ENCODE results near the gene DAB1.
"Not testable (repeated sequence)": the region's sequence is repeated elsewhere in the genome, so short reads cannot be mapped to it uniquely, and the experiment has no call there.

The DAB1 gene

DNA sequence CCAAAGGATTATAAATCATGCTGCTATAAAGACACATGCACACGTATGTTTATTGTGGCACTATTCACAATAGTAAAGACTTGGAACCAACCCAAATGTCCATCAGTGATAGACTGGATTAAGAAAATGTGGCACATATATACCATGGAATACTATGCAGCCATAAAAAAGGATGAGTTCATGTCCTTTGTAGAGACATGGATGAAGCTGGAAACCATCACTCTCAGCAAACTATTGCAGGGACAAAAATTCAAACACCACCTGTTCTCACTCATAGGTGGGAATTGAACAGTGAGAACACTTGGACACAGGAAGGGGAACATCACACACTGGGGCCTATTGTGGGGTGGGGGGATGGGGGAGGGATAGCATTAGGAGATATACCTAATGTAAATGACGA lies 203.0 kb downstream of the DAB1 start:
- not testable (repeated sequence) for DNase-seq (ENCODE audit: low spot score)

DNA sequence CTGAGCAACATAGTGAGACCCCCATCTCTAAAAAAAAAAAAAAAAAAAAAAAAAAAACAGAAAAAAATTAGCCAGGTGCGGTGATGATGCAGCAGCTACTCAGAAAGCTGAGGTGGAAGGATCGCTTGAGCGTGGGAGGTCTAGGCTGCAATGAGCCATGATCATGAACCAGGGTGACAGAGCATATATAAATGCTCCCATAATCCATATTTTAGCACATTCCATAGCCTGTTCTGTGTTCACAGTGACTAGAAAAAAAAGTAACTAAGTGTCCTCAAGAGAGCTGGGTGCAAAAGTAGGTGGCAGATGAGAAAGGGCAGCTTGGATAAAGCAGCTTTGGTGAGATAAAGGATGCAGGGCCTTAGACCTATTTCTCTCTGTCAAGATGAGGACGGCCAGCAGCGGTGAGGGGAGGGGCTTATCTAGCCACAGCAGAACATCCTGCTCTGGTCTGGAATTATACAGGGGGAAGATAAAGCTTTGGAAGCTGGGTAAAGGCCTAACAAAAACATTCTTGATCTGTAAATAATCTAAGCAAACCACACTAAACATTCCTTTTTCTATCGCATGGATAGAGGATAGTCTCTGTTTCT lies 205.3 kb downstream of the DAB1 start:
- no peak for DNase-seq (ENCODE audit: low spot score)

DNA sequence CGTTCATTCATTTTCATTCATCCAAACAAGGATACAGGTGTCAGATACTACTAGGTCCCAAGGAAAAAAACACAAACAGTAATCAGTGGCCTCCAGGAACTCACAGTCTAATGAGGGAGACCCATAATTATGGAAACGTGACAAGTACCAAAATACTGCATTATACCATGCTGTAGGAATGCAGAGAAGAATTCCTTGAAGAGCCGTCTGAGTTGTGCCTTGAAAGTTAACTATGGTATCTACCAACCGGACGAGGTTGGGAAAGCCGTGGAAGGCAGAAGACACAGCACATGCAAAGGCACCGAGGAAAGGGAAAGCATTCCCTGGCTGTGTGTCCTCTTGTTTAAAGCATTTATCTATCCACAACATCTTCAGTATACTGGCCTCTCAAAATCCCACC lies 206.0 kb downstream of the DAB1 start:
- DNase-seq (ENCODE audit: low spot score), result no peak

DNA sequence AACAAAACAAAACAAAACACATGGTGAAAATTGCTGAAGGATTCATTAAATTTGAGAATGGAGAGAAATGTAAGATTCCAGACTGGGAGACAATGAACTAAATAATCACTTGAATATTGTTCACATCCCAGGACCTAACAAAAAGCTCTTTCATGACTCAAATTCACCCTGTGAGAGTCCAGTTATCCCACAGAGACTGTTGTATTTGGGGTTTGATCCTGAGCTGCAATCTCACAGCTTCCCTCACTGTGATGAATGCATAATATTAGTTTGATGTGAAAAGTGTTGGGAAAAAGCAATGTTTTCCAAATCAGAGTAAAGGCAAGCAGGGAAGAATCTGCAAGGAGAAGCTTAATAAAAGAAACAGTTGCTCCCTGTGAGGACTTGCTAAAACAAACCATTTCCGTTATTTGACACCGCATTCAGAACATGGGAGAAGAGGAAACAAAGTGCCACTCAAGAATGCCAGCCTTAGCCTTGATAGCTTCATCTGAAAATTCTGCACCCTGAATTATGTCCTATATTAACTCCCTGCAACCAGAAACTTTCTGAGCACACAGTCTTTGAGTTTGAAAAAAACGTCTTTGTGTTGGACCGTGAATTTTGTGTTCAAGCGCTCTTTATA lies 208.8 kb downstream of the DAB1 start:
- no peak for DNase-seq (ENCODE audit: low spot score)

DNA sequence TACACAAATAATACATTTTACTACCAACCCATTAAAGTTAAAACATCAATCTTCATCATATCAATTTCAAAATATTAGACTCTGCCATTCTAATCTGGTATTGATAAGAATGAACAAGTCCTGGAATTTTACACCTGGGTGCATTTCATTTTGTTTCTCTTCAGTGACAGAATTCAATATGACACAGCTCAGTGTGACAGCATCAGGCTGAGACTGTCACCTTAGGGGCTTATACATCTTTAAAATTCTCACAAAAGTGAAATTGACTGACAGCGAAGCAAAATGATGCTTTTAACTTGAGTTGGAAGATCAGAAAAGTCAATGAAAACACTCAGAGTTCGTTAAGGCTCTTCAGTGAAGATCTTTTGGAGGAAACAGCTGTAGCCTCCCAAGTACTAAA lies 213.0 kb downstream of the DAB1 start:
- DNase-seq (ENCODE audit: low spot score), result no peak

DNA sequence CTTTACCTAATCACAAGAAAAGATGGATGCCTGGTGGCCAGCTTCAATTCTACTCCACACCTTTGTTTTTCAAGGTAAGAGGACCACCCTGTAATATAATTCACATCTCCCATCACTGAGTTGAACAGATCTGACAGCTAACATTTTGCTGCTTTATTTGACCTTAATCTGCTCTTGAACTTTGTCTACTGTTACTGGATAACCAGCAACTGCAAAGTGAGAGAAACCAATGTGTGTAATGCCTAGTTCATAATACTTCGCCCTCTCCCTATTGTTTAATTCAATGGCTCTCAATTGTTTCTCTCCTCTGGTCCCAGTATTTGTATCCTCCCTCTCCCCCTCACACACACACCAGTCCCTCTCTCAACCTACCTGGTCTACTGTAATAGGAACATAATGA lies 214.4 kb downstream of the DAB1 start:
- no peak for DNase-seq (ENCODE audit: low spot score)

DNA sequence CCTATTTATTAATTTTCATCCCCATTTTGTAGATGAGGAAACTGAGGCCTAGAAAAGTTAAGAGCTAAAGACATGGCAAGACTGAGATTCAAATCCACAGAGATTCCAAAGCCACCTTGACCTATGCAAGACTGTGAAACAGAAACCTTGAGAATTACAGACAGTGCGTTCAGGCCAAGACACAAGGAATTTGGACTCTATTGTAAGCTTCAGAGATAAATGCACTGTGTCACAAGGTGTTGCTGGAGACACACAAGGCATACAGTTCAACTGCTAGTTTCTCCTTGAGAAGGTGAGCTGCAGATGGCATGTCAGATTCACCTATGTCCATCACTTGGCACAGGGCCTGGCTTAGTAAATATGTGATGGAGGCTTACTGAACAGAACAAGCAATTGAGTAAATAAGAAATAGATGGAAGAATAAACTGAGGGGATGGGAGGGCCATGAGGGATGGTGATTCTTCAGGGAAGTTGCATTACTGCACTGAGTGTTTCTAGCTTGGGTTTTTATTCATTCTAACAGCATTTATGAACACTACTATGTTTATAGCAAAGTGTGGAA lies 215.0 kb downstream of the DAB1 start:
- no peak for DNase-seq (ENCODE audit: low spot score)

DNA sequence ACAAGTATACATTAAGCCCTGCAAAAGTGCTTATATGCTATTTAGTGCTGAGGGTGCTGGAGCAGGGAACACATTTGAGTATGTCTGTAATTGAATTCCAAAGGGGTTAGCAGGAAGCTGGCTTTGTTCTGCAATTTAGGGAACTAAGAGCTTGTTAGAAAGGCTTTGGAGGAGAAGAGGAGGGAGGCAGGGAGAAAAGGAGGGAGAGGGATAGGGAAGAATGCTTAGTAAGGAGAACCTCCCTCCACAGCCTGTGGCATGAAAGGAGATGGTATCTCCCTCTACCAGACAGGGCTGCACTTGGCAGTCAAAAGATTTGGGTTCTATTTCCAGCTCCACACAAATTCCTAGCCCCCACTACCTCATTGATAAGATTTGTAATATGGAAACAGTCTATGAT lies 217.8 kb downstream of the DAB1 start:
- no peak for DNase-seq (ENCODE audit: low spot score)

DNA sequence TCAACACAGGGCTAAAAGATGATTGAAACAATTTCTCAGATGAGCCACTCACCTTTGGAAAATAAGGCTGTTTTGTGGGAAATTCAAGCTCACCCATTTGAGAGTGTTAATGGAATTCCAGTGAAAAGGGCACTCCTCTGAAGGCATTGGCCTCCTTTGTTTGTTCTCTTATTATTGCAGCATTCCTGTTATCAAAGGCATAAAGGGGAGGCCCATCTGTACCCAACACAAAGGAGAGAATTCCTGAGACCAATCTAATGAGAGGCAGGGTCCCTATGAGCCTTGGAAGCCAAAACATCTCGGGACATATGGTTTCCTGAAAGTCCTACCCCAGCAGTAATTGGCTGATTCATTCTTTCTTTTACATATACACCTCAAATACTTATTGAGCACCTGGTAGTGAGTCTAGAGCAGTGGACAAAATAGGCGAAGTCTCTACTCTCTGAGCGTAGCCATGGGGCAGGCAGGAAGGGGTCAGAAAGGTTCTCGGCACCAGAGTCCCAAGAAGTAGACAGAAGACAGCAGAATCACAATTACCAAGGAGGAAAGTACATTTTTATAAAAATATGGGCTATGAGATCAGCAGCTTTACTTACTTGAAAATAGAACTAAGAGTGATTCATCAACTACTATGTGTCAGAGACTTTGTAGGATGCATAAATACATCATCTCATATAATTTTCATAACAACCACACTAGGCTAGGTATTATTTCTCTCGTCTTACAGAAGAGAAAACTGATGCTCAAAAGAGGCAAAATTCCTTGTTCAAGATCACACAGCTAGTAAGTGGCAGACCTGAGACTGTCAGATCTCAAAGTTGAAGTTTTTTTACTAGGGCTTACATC lies 218.7 kb downstream of the DAB1 start:
- DNase-seq (ENCODE audit: low spot score), result no peak

DNA sequence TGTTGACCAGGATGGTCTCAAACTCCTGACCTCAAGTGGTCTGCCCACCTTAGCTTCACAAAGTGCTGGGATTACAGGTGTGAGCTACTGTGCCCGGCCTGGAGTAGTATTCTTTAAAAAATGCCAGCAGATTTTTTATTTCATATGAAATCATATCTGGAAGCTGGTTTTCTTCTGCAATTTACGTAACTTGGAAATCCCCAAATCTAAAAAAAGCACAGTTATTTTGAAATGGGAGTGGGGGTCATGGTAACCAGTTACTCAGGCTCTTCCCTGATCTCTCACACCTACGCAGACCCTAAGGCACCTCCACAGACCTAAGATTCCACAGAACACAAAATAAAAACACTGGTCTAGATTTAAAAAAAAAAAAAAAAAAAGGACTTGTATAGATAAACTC lies 219.8 kb downstream of the DAB1 start:
- no peak for DNase-seq (ENCODE audit: low spot score)

DNA sequence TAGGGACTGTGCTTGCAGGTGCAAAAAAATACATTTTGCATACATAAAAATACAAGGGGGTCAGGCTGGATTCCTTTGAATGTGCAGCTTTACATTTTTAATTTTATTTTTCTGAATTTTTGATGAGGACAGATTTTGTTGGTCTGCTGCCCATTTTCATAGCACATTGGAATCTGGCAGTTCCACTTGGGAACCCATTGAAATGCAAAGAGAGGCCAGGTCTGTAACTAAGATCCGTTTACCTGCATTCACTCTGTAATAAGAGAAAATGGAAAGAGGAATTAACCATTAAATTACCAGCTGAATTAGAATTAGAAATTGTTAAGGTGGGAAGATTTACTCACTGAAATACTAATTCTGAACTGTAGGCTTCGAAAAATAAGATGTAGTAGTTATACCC lies 221.6 kb downstream of the DAB1 start:
- DNase-seq (ENCODE audit: low spot score), result no peak

DNA sequence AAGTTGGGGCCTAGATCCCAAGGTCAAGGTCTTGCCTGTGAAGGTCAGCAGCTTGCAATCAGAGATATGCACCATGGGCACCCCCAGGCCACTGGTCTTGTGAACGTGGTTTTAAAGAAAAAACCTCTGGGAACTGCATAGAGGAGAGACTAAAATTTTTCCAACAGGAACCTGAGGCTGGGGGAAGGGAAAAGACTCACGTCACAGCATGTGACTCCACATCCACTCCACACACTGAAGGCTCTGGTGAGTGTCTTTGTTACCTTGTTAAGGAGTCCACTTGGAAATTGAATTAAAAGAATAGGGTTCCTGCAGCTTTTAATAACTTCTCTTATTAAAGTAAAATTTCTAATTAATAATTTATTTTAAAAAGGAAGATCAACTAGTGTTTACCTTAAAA lies 224.9 kb downstream of the DAB1 start:
- no peak for DNase-seq (ENCODE audit: low spot score)

DNA sequence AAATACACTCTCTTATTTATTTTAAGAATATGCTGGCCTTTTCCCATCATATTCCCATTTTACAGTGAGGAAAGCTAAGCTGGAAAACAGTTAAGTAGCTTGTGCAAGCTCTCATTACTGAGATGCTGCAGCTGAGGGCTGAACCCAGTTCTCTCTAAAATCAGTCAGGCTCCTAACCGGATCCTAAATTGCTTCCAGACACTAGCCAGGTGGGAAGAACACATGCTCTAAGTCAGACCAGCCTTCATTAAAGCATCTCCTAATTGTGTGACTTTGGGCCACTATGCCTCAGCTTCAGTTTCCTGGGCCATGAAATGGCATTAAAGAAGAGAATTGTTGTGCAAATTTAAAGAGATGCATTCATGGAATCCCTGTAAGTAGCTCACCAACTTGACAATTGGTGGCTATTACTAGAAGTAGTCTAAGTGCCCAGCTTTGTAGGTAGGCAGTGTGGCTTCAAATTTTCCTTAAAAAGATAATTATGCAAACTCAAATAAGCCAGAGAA lies 228.4 kb downstream of the DAB1 start:
- no peak for DNase-seq (ENCODE audit: low spot score)

DNA sequence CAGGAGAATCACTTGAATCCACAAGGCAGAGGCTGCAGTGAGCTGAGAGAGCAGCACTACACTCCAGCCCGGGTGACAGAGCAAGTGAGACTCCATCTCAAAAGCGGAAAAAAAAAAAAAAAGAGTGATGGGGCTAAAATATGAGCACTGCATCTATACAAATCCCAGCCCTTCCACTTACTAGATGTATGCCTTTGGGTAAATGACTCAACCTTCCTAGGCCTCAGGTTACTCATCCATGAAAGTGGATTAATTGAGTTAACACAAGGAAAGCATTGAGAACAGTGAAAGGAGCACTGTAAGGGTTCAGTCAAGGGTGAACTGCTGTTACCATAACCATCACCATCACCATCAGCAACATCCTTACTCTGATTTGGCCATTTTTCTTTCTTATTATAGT lies 231.6 kb downstream of the DAB1 start:
- DNase-seq (ENCODE audit: low spot score), result no peak

DNA sequence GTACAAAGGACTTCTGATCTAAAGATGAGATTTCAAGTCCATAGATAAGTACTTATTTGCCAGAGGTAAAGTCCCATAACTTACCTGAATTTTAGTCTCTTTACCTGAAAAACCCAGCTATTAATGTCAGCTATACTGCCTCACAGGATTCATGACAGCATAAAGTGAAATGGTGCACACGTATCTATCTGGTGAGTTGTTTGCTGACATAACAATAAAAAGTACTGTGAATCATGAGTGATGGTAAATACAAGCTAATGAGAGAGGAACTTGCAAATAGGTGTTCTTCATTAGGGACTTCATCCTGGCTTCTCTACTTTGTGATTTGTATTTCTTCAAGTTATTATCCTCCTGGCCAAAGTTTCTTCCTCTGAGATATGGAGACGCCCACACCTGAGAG lies 233.0 kb downstream of the DAB1 start:
- DNase-seq (ENCODE audit: low spot score), result no peak

DNA sequence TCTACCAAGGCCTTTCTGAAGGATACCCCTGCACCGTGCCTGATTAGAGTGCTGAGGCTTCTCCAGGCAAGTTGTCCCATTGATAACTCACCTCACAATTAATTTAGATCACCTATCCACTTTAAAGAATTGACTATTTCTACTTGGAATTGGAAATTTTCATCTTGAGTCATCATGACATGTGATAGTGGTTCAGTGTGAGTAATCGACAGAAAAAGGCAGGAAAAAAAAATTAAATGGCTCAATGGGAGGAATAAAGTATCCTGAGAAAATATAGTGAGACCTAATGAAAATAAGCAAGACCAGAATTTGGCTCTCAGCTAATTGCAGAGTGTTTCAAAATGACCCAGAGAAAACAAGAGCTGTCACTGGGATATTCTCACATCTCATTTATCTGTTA lies 235.7 kb downstream of the DAB1 start:
- no peak for DNase-seq (ENCODE audit: low spot score)

DNA sequence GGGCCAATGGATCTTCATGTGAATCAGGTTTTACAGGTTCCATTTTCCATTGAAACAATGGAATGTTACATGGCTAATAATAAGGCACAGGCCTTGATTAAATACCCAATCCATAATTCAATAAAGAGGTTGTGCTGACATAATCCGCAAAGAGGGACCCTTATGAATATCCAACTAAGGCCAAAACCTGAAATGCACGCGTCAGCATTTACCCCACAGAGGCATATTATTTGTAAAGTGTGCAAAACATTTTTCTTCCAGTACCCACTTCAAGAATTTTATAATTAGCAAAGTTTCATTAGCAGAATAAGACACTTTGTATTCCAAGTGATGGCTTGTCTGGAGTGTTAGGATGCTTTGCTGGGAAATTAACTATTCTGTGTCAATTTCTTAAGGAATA lies 237.4 kb downstream of the DAB1 start:
- no peak for DNase-seq (ENCODE audit: low spot score)

DNA sequence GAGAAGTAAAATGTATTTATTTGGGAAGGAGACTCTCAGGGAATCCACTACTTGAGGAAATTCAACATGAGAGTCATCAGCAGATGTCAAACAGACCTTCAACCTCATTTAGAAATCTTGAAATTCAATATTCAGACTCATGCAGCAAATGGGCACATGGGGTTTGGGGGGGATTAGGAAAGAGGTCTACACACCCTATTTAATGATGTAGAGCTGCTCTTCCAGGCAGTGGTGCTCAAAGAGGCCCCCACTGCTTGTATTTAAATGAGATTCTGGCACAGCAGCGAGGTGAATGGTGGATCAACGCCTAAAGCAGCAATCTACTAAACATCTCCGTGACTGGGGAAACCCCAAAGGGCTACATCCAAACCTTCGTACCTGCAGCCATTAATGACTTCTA lies 244.9 kb downstream of the DAB1 start:
- no peak for DNase-seq (ENCODE audit: low spot score)

DNA sequence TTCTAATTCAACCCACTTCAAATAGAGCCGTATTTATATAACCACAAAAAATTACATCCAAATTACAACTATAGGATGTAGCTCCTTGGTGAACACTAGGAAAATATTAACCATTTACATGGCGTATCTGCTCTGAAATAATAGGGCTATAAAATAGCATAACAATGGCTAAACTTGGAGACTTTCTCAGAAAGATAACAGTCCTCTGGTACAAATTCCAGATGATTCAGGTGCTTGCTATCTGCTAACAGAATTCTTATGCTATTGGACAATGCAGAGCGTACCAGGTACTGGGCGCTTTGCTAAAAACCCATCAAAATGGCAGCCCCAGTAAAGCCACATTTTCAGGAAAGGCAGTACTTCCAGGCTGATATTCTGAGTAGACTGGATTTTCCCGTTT lies 248.4 kb downstream of the DAB1 start:
- no peak for DNase-seq (ENCODE audit: low spot score)

DNA sequence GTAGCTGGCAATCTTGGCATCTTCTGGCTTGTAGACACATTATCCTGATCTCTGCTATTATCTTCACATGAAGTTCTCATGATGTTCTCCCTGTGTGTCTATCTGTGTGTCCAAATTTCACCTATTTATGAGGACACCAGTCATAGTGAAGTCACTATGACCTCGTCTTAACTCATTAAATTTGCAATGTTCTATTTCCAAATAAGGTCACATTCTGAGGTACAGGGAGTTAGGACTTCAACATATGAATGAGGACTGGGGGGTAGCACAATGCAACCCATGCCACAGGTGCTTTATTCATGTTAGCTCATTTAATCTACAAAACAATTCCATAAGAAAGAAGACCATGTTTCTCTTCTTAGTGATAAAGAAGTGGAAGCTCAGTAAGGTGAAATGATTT lies 251.8 kb downstream of the DAB1 start:
- no peak for DNase-seq (ENCODE audit: low spot score)

DNA sequence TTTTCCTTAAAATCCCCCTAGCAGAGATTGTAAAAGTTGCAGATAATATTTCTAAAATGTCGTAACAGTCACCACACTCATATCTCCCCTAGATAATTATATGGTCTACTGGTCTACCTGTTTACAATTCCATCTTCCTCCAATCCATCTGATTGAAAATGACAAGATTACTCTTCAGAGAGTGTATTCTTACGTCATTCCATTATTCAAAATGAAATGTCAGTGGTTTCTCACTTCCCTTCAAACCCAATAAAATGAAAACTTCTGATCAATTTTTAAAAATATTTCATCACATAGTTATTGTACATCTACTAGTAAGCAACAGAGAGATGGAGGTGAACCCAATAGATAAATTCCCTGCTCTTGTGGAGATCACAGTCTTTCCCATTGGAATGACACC lies 255.9 kb downstream of the DAB1 start:
- no peak for DNase-seq (ENCODE audit: low spot score)

DNA sequence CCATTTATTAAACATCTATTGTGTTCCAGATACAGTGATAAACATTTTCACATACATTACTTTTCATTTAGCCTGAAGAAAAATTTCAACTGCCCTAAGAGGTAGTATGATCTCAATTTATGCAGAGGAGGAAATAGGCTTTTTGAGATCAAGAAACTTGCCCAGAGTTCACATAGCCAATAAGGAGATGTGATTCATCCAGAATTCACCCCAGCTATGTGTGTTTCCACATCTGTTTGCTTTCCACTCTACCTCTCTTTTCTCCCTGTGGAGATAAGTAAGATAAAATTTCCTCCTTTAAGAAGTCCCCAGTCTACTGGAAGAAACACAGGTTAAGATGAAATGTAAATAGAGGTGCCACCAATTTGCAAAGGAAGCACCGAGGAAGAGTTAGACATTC lies 258.3 kb downstream of the DAB1 start:
- DNase-seq (ENCODE audit: low spot score), result no peak

DNA sequence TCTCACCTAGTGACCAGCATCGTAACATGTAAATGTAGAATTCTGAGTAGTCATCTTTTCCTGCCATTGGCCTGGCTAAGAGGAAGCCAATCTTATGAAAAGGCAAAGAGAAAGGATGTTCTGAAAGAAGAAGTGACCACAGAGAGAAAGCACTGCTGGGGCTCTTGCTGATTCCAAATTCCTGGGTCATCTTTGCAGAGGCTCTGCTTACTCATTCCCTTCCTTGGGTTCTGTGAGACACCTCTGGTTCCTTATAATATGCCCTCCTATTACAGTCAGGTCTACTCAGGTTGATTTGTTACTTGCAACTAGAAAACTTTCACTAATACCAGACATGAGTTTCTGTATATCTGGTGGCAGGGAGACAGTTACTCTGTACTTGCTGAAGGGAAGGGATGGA lies 259.3 kb downstream of the DAB1 start:
- DNase-seq (ENCODE audit: low spot score), result no peak
